HepG2 (cell line): ENCODE data around the gene MED12L. TPM values are rescaled to one million over a fixed set of nuclear protein-coding genes. Genes with fewer than 3 reads are reported as not detected.

ENCODE experiments used
- ETV6 ChIP-seq: sonication (generic); formaldehyde crosslinking; conservative IDR thresholded peaks from 2 replicates; pipeline ENCODE4 v1.4.0; 2020; ENCODE audit warnings: missing genetic modification reagents
- GLI4 ChIP-seq: sonication (generic); formaldehyde crosslinking; IDR thresholded peaks from 2 replicates; pipeline ENCODE4 v1.5.1; 2020; ENCODE audit warnings: missing genetic modification reagents, mild to moderate bottlenecking, moderate library complexity, borderline replicate concordance
- HDAC2 ChIP-seq: sonication (generic); formaldehyde crosslinking; IDR thresholded peaks from 2 replicates; pipeline ENCODE4 v1.4.0; 2020; ENCODE audit warnings: missing genetic modification reagents
- MED8 ChIP-seq: sonication (generic); formaldehyde crosslinking; IDR thresholded peaks from 2 replicates; pipeline ENCODE4 v1.8.1; 2023; ENCODE audit warnings: mild to moderate bottlenecking, missing genetic modification reagents; ENCODE audit not compliant: insufficient replicate concordance
- MTF1 ChIP-seq: sonication (generic); formaldehyde crosslinking; IDR thresholded peaks from 2 replicates; pipeline ENCODE4 v1.5.0; 2020; ENCODE audit warnings: missing genetic modification reagents
- NR2C2 ChIP-seq: sonication (generic); formaldehyde crosslinking; IDR thresholded peaks from 2 replicates; pipeline ENCODE4 v1.4.0; 2020; ENCODE audit warnings: missing genetic modification reagents, mild to moderate bottlenecking, moderate library complexity, borderline replicate concordance
- RCOR2 ChIP-seq: IDR thresholded peaks from 2 replicates; pipeline ENCODE4 v1.6.1; 2016; ENCODE audit warnings: missing biosample characterization, missing genetic modification reagents
- SP140L ChIP-seq: sonication (generic); formaldehyde crosslinking; IDR thresholded peaks from 2 replicates; pipeline ENCODE4 v1.4.0; 2020; ENCODE audit warnings: missing genetic modification reagents, borderline replicate concordance
- ZNF260 ChIP-seq: sonication (generic); formaldehyde crosslinking; IDR thresholded peaks from 2 replicates; pipeline ENCODE4 v1.4.0; 2020; ENCODE audit warnings: missing genetic modification reagents, low read depth, mild to moderate bottlenecking, borderline replicate concordance
- ZNF652 ChIP-seq: IDR thresholded peaks from 2 replicates; pipeline ENCODE4 v1.6.1; 2016; ENCODE audit warnings: low read depth, borderline replicate concordance
- ZNF660 ChIP-seq: sonication (generic); formaldehyde crosslinking; IDR thresholded peaks from 2 replicates; pipeline ENCODE4 v1.5.1; 2020; ENCODE audit warnings: mild to moderate bottlenecking, low read depth, missing genetic modification reagents, borderline replicate concordance
- polyA plus RNA-seq, 8 experiments: library from polyadenylated mRNA; depleted of rRNA in 3 of 8; stranded (reverse) in 7 of 8; unstranded in 1 of 8; fragments of >200 nt; fragmentation: Illumina TruSeq in 4 of 8; extraction: Trizol in 4 of 8; gene quantifications; 2 replicates each; pipeline versions ENCODE4 v1.2.1 to v1.2.3, GENCODE V29; 2011 to 2016; ENCODE audit warnings: low read depth in 4 of 8, missing spikeins in 1 of 8, mixed read lengths in 1 of 8; ENCODE audit not compliant: insufficient read depth in 1 of 8
- total RNA-seq, 5 experiments: library from RNA; depleted of rRNA; stranded (reverse); fragments of >200 nt; fragmentation: Illumina TruSeq; extraction: Trizol; gene quantifications; 2 replicates each; pipeline ENCODE4 v1.2.3, GENCODE V29; 2016; ENCODE audit warnings: low read depth in 1 of 5
- TF ChIP-seq, protein P1 (sequence below): sonication (generic); formaldehyde crosslinking; IDR thresholded peaks from 2 replicates; pipeline ENCODE4 v1.8.0; 2022; ENCODE audit warnings: missing genetic modification reagents, mild to moderate bottlenecking, borderline replicate concordance
- TF ChIP-seq, protein P2 (sequence below): sonication (generic); formaldehyde crosslinking; IDR thresholded peaks from 2 replicates; pipeline ENCODE4; 2020; ENCODE audit warnings: missing genetic modification reagents, mild to moderate bottlenecking, borderline replicate concordance
- TF ChIP-seq, protein P3 (sequence below): sonication (generic); formaldehyde crosslinking; IDR thresholded peaks from 2 replicates; pipeline ENCODE4 v1.8.1; 2023; ENCODE audit warnings: missing genetic modification reagents, mild to moderate bottlenecking, borderline replicate concordance
- TF ChIP-seq, protein P4 (sequence below), 2 experiments: sonication (generic) in 1 of 2; formaldehyde crosslinking in 1 of 2; IDR thresholded peaks; 2 replicates each; pipeline versions ENCODE4 v1.6.1 to v1.9.0; 2014 to 2022; ENCODE audit warnings: antibody characterized with exemption in 1 of 2, borderline replicate concordance in 1 of 2, inconsistent platforms in 1 of 2, low read depth in 1 of 2, missing genetic modification reagents in 1 of 2

MED12L gene
- total and polyA plus RNA-seq, 2 of the 13 experiments (the other 11 are each of a cell fraction or from before 2014, with no cell fraction given), result 0.07 to 0.64 TPM

DNA sequence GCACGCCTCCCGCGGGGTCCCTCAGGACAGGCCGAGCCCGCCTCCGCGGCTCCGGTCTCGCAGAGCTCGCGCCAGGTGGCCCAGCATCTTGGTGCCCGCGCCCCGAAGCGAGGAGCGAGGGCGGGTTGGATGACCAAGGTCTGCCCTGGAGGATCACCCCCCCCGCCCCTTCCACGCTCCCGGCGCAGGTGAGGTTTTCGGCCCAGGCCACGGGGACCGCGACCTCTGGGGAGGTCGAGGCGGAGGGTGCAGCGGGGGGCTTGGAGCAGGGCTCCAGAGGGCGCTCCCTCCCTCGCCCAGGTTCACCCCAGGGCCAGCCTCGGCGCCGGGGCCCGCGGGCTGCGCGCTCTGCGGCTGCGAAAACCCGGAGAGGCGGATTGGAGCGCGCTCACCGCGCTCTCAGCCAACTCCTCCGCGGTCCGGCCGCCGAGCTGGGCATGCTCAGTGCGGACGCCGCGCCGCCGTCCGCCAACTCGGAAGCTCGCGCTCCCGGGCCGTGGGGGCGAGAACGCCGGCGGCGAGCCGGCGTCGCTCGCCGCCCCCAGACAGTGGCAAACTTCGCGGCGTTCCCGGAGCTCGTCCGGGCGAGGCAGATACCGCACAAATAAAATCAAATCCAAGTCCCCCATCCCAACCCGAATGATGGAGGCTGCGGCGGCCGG is at the start of gene MED12L (continued):
- TF ChIP-seq, protein P1, sequence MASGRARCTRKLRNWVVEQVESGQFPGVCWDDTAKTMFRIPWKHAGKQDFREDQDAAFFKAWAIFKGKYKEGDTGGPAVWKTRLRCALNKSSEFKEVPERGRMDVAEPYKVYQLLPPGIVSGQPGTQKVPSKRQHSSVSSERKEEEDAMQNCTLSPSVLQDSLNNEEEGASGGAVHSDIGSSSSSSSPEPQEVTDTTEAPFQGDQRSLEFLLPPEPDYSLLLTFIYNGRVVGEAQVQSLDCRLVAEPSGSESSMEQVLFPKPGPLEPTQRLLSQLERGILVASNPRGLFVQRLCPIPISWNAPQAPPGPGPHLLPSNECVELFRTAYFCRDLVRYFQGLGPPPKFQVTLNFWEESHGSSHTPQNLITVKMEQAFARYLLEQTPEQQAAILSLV (CRISPR knock-in tag), result peak; percentile 57; the same call in 1 of the 2 replicates
- TF ChIP-seq GLI4, result no peak
- TF ChIP-seq ZNF660 (CRISPR knock-in tag), result no peak
- TF ChIP-seq, protein P2, sequence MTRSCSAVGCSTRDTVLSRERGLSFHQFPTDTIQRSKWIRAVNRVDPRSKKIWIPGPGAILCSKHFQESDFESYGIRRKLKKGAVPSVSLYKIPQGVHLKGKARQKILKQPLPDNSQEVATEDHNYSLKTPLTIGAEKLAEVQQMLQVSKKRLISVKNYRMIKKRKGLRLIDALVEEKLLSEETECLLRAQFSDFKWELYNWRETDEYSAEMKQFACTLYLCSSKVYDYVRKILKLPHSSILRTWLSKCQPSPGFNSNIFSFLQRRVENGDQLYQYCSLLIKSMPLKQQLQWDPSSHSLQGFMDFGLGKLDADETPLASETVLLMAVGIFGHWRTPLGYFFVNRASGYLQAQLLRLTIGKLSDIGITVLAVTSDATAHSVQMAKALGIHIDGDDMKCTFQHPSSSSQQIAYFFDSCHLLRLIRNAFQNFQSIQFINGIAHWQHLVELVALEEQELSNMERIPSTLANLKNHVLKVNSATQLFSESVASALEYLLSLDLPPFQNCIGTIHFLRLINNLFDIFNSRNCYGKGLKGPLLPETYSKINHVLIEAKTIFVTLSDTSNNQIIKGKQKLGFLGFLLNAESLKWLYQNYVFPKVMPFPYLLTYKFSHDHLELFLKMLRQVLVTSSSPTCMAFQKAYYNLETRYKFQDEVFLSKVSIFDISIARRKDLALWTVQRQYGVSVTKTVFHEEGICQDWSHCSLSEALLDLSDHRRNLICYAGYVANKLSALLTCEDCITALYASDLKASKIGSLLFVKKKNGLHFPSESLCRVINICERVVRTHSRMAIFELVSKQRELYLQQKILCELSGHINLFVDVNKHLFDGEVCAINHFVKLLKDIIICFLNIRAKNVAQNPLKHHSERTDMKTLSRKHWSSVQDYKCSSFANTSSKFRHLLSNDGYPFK, result no peak
- 0 out of 2 replicates have a peak, but pooled peaks have one; percentile 10 for TF ChIP-seq ZNF260
- 0 out of 2 replicates have a peak, but pooled peaks have one; percentile 35 for TF ChIP-seq ETV6 (CRISPR knock-in tag)
- TF ChIP-seq, protein P3, sequence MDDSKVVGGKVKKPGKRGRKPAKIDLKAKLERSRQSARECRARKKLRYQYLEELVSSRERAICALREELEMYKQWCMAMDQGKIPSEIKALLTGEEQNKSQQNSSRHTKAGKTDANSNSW (CRISPR knock-in tag), result no peak
- TF ChIP-seq MED8 (CRISPR knock-in tag), result no peak
- peak; percentile 27; the same call in 1 of the 2 replicates for TF ChIP-seq NR2C2
- no peak for TF ChIP-seq SP140L
- no peak for TF ChIP-seq MTF1 (CRISPR knock-in tag)
- TF ChIP-seq HDAC2, result 0 out of 2 replicates have a peak, but pooled peaks have one; percentile 37
- TF ChIP-seq RCOR2 (CRISPR knock-in tag), result no peak
- TF ChIP-seq, protein P4, sequence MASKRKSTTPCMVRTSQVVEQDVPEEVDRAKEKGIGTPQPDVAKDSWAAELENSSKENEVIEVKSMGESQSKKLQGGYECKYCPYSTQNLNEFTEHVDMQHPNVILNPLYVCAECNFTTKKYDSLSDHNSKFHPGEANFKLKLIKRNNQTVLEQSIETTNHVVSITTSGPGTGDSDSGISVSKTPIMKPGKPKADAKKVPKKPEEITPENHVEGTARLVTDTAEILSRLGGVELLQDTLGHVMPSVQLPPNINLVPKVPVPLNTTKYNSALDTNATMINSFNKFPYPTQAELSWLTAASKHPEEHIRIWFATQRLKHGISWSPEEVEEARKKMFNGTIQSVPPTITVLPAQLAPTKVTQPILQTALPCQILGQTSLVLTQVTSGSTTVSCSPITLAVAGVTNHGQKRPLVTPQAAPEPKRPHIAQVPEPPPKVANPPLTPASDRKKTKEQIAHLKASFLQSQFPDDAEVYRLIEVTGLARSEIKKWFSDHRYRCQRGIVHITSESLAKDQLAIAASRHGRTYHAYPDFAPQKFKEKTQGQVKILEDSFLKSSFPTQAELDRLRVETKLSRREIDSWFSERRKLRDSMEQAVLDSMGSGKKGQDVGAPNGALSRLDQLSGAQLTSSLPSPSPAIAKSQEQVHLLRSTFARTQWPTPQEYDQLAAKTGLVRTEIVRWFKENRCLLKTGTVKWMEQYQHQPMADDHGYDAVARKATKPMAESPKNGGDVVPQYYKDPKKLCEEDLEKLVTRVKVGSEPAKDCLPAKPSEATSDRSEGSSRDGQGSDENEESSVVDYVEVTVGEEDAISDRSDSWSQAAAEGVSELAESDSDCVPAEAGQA (IDR thresholded peaks at IDR 0.05; ENCODE audit: low read depth), result no peak
- TF ChIP-seq, protein P4 (CRISPR knock-in tag; IDR thresholded peaks at IDR 0.05; ENCODE audit: borderline replicate concordance), result no peak
- TF ChIP-seq ZNF652 (CRISPR knock-in tag), result no peak
